WTC11 (cell line): Measurements from ENCODE around the gene KLF11.

Experiments
- ATF2 ChIP-seq: sonication (generic); formaldehyde crosslinking; IDR thresholded peaks from 2 replicates; pipeline ENCODE4 v1.8.1; 2022; ENCODE audit warnings: low read depth, missing genetic modification reagents, borderline replicate concordance
- CTCF ChIP-seq: fragments of 200-600 bp; IDR thresholded peaks from 2 replicates; pipeline ENCODE4 v1.8.0; 2022; ENCODE audit warnings: antibody characterized with exemption
- E2F4 ChIP-seq: sonication (generic); formaldehyde crosslinking; IDR thresholded peaks from 2 replicates; pipeline ENCODE4 v1.8.1; 2022; ENCODE audit warnings: low read depth, mild to moderate bottlenecking, moderate library complexity, missing genetic modification reagents, borderline replicate concordance
- E2F5 ChIP-seq: sonication (generic); formaldehyde crosslinking; IDR thresholded peaks from 2 replicates; pipeline ENCODE4 v1.8.1; 2022; ENCODE audit warnings: mild to moderate bottlenecking, moderate library complexity, missing genetic modification reagents
- MLX ChIP-seq: sonication (generic); formaldehyde crosslinking; IDR thresholded peaks from 2 replicates; pipeline ENCODE4 v1.8.1; 2023; ENCODE audit warnings: mild to moderate bottlenecking, missing genetic modification reagents, moderate library complexity
- PREB ChIP-seq: sonication (generic); formaldehyde crosslinking; IDR thresholded peaks from 2 replicates; pipeline ENCODE4 v1.8.1; 2022; ENCODE audit warnings: mild to moderate bottlenecking, missing genetic modification reagents, moderate library complexity, borderline replicate concordance
- SP1 ChIP-seq: sonication (generic); formaldehyde crosslinking; conservative IDR thresholded peaks from 2 replicates; pipeline ENCODE4 v1.8.1; 2022; ENCODE audit warnings: missing genetic modification reagents
- TEAD1 ChIP-seq: sonication (generic); formaldehyde crosslinking; IDR thresholded peaks from 2 replicates; pipeline ENCODE4 v1.8.0; 2022; ENCODE audit warnings: mild to moderate bottlenecking, missing genetic modification reagents
- USF2 ChIP-seq: sonication (generic); formaldehyde crosslinking; IDR thresholded peaks from 2 replicates; pipeline ENCODE4 v1.8.1; 2023; ENCODE audit warnings: mild to moderate bottlenecking, missing genetic modification reagents, moderate library complexity
- ZNF263 ChIP-seq: sonication (generic); formaldehyde crosslinking; IDR thresholded peaks from 2 replicates; pipeline ENCODE4 v1.8.1; 2022; ENCODE audit warnings: low read depth, mild to moderate bottlenecking, moderate library complexity, missing genetic modification reagents
- ZNF281 ChIP-seq: sonication (generic); formaldehyde crosslinking; IDR thresholded peaks from 2 replicates; pipeline ENCODE4 v1.8.0; 2023; ENCODE audit warnings: mild to moderate bottlenecking, missing genetic modification reagents
- ZNF512 ChIP-seq: sonication (generic); formaldehyde crosslinking; IDR thresholded peaks from 2 replicates; pipeline ENCODE4 v1.8.1; 2022; ENCODE audit warnings: missing genetic modification reagents, borderline replicate concordance

GRCh38 chr2:10022966-10023662 lies 20.2 kb upstream of the KLF11 start:
- TF ChIP-seq SP1 (no peak), ATF2 (no peak), ZNF512 (CRISPR knock-in tag) (no peak), CTCF (no peak), ZNF263 (no peak), E2F4 (no peak), USF2 (CRISPR knock-in tag) (no peak), MLX (CRISPR knock-in tag) (no peak), PREB (CRISPR knock-in tag) (no peak), ZNF281 (CRISPR knock-in tag) (no peak), E2F5 (CRISPR knock-in tag) (no peak), TEAD1 (CRISPR knock-in tag) (no peak)
